Liver (tissue), 9 donors: ENCODE results near the gene PARD3B. TPM values are rescaled to one million over a fixed set of nuclear protein-coding genes. Genes with fewer than 3 reads are reported as not detected.

Source experiments
- DNase-seq: peaks from one replicate; pipeline ENCODE4 v3.0.0-alpha.2; 2017; ENCODE audit warnings: low spot score
- H3K27ac ChIP-seq, 2 donors: one replicate each; pipeline ENCODE4 v1.7.0; 2013; ENCODE audit warnings: inconsistent platforms in 2 of 2, low read length in 2 of 2, control low read depth in 1 of 2, low read depth in 1 of 2, mild to moderate bottlenecking in 1 of 2
- H3K27me3 ChIP-seq, 4 donors: one replicate each; pipeline versions ENCODE4 v1.6.1 to v1.7.0; 2013; ENCODE audit warnings: low read length in 3 of 4, inconsistent platforms in 1 of 4, mild to moderate bottlenecking in 1 of 4, moderate library complexity in 1 of 4; ENCODE audit not compliant: control insufficient read depth in 4 of 4, insufficient read depth in 4 of 4
- H3K36me3 ChIP-seq, 4 donors: one replicate each; pipeline versions ENCODE4 v1.6.1 to v1.7.0; 2013; ENCODE audit warnings: low read length in 3 of 4, mild to moderate bottlenecking in 3 of 4, low read depth in 1 of 4, moderate library complexity in 1 of 4; ENCODE audit not compliant: control insufficient read depth in 4 of 4, insufficient read depth in 3 of 4
- H3K4me1 ChIP-seq, 4 donors: one replicate each; pipeline versions ENCODE4 v1.6.1 to v1.7.0; 2013; ENCODE audit warnings: low read length in 3 of 4, mild to moderate bottlenecking in 3 of 4, moderate library complexity in 1 of 4; ENCODE audit not compliant: control insufficient read depth in 4 of 4, insufficient read depth in 4 of 4
- H3K4me3 ChIP-seq, 3 donors: one replicate each; pipeline versions ENCODE4 v1.6.1 to v1.7.0; 2013; ENCODE audit warnings: low read length in 3 of 3, control low read depth in 1 of 3, low read depth in 1 of 3, mild to moderate bottlenecking in 1 of 3
- H3K9ac ChIP-seq, 2 donors: one replicate each; pipeline ENCODE4 v1.7.0; 2013; ENCODE audit warnings: low read length in 2 of 2, mild to moderate bottlenecking in 2 of 2, moderate library complexity in 2 of 2, control low read depth in 1 of 2, low read depth in 1 of 2
- H3K9me3 ChIP-seq, 4 donors: one replicate each; pipeline versions ENCODE4 v1.6.1 to v1.7.0; 2013; ENCODE audit warnings: low read length in 3 of 4; ENCODE audit not compliant: control insufficient read depth in 4 of 4
- EGR1 ChIP-seq, 2 donors: IDR thresholded peaks; 2 replicates each; pipeline ENCODE4 v1.6.1; 2016 to 2018; ENCODE audit warnings: antibody characterized with exemption in 2 of 2, low read depth in 2 of 2
- FOXA1 ChIP-seq: IDR thresholded peaks from 2 replicates; pipeline ENCODE4 v1.6.1; 2016; ENCODE audit warnings: antibody characterized with exemption
- FOXA2 ChIP-seq: IDR thresholded peaks from 2 replicates; pipeline ENCODE4 v1.6.1; 2016; ENCODE audit warnings: antibody characterized with exemption
- GABPA ChIP-seq, 2 donors: IDR thresholded peaks in 1 of 2; conservative IDR thresholded peaks in 1 of 2; 2 replicates each; pipeline ENCODE4 v1.6.1; 2016; ENCODE audit warnings: antibody characterized with exemption in 2 of 2, mild to moderate bottlenecking in 1 of 2, moderate library complexity in 1 of 2
- HNF4A ChIP-seq, 2 donors: conservative IDR thresholded peaks; 2 replicates each; pipeline ENCODE4 v1.6.1; 2016; ENCODE audit warnings: antibody characterized with exemption in 2 of 2, mild to moderate bottlenecking in 2 of 2
- HNF4G ChIP-seq: IDR thresholded peaks from 2 replicates; pipeline ENCODE4 v1.6.1; 2016; ENCODE audit warnings: antibody characterized with exemption
- JUND ChIP-seq, 2 donors: IDR thresholded peaks; 2 replicates each; pipeline ENCODE4 v1.6.1; 2016; ENCODE audit warnings: antibody characterized with exemption in 2 of 2
- NR2F2 ChIP-seq: IDR thresholded peaks from 2 replicates; pipeline ENCODE4 v1.6.1; 2016; ENCODE audit warnings: antibody characterized with exemption
- RAD21 ChIP-seq, 2 donors: IDR thresholded peaks; 2 replicates each; pipeline ENCODE4 v1.6.1; 2016; ENCODE audit warnings: antibody characterized with exemption in 2 of 2, mild to moderate bottlenecking in 2 of 2
- RXRA ChIP-seq, 2 donors: IDR thresholded peaks; 2 replicates each; pipeline ENCODE4 v1.6.1; 2017 to 2018; ENCODE audit warnings: antibody characterized with exemption in 2 of 2, mild to moderate bottlenecking in 1 of 2
- SP1 ChIP-seq: IDR thresholded peaks from 2 replicates; pipeline ENCODE4 v1.6.1; 2018; ENCODE audit warnings: antibody characterized with exemption, mild to moderate bottlenecking
- TAF1 ChIP-seq: conservative IDR thresholded peaks from 2 replicates; pipeline ENCODE4 v1.6.1; 2016; ENCODE audit warnings: antibody characterized with exemption, mild to moderate bottlenecking
- YY1 ChIP-seq: IDR thresholded peaks from 2 replicates; pipeline ENCODE4 v1.6.1; 2016; ENCODE audit warnings: antibody characterized with exemption, mild to moderate bottlenecking
- WGBS: extraction: QIAGEN DNeasy Blood & Tissue Kit; methylation state at CpG from one replicate; pipeline ENCODE4 v1.1.7; 2013; 5-methylcytosine and 5-hydroxymethylcytosine counted together
- polyA plus RNA-seq, 2 donors: library from polyadenylated mRNA; stranded (reverse) in 1 of 2; unstranded in 1 of 2; fragments of 200-250 nt in 1 of 2; fragments of >200 nt in 1 of 2; fragmentation: Nextera tagmentation in 1 of 2; extraction: Ambion mirVana in 1 of 2; gene quantifications; one replicate each; pipeline versions ENCODE4 v1.2.1 to v1.2.3, GENCODE V29; 2013 to 2015
- total RNA-seq, 2 donors: library from RNA; depleted of rRNA; stranded (reverse); fragments of >200 nt; gene quantifications; one replicate each; pipeline ENCODE4 v1.2.3, GENCODE V29; 2014
- TF ChIP-seq, protein P1 (sequence below): IDR thresholded peaks from 2 replicates; pipeline ENCODE4 v1.6.1; 2016; ENCODE audit warnings: antibody characterized with exemption
- TF ChIP-seq, protein P2 (sequence below): IDR thresholded peaks from 2 replicates; pipeline ENCODE4 v1.6.1; 2016; ENCODE audit warnings: antibody characterized with exemption
- TF ChIP-seq, protein P3 (sequence below): fragments of 150-350 bp; IDR thresholded peaks from 2 replicates; pipeline ENCODE4 v1.5.1; 2017; ENCODE audit warnings: improper control_type of control experiment, low read depth, low read length; ENCODE audit not compliant: missing input control
- TF ChIP-seq, protein P4 (sequence below): IDR thresholded peaks from 2 replicates; pipeline ENCODE4 v1.6.1; 2016; ENCODE audit warnings: antibody characterized with exemption
- TF ChIP-seq, protein P5 (sequence below): IDR thresholded peaks from 2 replicates; pipeline ENCODE4 v1.6.1; 2016; ENCODE audit warnings: antibody characterized with exemption, mild to moderate bottlenecking
- donor health status: healthy.
- donor health status: healthy.
- donor health status: healthy.
- donor health status: healthy.
- donor health status: healthy.

Gene PARD3B
- total and polyA plus RNA-seq, 4 donors, result 1.1 to 10.3 (median 3.7) TPM

DNA sequence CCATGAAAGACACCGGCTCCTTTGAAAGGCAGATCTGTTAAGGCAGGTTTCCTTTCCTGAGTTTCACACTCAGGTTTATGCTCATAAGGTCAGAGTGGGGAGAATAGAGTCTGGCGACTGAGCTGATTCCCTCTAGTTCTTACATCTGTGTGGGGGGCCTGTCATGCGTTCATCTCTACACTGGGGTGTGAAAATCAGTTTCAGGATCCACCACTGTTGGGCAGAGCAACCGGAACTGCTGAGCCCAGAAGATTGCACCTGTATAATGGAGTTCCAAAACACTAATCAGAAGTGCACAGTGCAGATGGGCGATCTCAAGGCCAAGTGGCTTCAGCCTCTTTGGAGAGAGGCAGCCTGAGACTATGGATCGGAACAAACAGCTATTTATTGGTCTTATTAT is 955.7 kb downstream of the PARD3B start:
- Histone ChIP-seq H3K27ac (no peak overlapping the region), H3K4me3 (no peak overlapping the region), H3K36me3 (no peaks in the 10 kb centered on the region), H3K27me3 (no peaks in the 10 kb centered on the region), H3K4me1 (no peaks in the 10 kb centered on the region), H3K9ac (no peak overlapping the region), H3K9me3 (no peaks in the 10 kb centered on the region)
- no peak for DNase-seq
- 96% methylated on average over 6 of the region's 6 CpGs for WGBS
- TF ChIP-seq GABPA (IDR thresholded peaks at IDR 0.05 in 1 of 2, conservative IDR thresholded peaks at IDR 0.05 in 1 of 2) (no peak), SP1 (no peak), RXRA (IDR thresholded peaks at IDR 0.05) (no peak), RAD21 (IDR thresholded peaks at IDR 0.05) (no peak), HNF4A (conservative IDR thresholded peaks at IDR 0.05) (no peak), JUND (IDR thresholded peaks at IDR 0.05) (no peak), NR2F2 (no peak), FOXA2 (no peak), HNF4G (no peak), TAF1 (no peak), YY1 (no peak), FOXA1 (no peak), EGR1 (IDR thresholded peaks at IDR 0.05; ENCODE audit: low read depth in 2 of 2) (no peak)
- TF ChIP-seq, protein P1, sequence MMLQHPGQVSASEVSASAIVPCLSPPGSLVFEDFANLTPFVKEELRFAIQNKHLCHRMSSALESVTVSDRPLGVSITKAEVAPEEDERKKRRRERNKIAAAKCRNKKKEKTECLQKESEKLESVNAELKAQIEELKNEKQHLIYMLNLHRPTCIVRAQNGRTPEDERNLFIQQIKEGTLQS, result no peak
- TF ChIP-seq, protein P2, sequence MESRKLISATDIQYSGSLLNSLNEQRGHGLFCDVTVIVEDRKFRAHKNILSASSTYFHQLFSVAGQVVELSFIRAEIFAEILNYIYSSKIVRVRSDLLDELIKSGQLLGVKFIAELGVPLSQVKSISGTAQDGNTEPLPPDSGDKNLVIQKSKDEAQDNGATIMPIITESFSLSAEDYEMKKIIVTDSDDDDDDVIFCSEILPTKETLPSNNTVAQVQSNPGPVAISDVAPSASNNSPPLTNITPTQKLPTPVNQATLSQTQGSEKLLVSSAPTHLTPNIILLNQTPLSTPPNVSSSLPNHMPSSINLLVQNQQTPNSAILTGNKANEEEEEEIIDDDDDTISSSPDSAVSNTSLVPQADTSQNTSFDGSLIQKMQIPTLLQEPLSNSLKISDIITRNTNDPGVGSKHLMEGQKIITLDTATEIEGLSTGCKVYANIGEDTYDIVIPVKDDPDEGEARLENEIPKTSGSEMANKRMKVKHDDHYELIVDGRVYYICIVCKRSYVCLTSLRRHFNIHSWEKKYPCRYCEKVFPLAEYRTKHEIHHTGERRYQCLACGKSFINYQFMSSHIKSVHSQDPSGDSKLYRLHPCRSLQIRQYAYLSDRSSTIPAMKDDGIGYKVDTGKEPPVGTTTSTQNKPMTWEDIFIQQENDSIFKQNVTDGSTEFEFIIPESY, result no peak
- TF ChIP-seq, protein P3, sequence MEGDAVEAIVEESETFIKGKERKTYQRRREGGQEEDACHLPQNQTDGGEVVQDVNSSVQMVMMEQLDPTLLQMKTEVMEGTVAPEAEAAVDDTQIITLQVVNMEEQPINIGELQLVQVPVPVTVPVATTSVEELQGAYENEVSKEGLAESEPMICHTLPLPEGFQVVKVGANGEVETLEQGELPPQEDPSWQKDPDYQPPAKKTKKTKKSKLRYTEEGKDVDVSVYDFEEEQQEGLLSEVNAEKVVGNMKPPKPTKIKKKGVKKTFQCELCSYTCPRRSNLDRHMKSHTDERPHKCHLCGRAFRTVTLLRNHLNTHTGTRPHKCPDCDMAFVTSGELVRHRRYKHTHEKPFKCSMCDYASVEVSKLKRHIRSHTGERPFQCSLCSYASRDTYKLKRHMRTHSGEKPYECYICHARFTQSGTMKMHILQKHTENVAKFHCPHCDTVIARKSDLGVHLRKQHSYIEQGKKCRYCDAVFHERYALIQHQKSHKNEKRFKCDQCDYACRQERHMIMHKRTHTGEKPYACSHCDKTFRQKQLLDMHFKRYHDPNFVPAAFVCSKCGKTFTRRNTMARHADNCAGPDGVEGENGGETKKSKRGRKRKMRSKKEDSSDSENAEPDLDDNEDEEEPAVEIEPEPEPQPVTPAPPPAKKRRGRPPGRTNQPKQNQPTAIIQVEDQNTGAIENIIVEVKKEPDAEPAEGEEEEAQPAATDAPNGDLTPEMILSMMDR, result no peak
- TF ChIP-seq, protein P4, sequence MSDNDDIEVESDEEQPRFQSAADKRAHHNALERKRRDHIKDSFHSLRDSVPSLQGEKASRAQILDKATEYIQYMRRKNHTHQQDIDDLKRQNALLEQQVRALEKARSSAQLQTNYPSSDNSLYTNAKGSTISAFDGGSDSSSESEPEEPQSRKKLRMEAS, result no peak
- TF ChIP-seq, protein P5, sequence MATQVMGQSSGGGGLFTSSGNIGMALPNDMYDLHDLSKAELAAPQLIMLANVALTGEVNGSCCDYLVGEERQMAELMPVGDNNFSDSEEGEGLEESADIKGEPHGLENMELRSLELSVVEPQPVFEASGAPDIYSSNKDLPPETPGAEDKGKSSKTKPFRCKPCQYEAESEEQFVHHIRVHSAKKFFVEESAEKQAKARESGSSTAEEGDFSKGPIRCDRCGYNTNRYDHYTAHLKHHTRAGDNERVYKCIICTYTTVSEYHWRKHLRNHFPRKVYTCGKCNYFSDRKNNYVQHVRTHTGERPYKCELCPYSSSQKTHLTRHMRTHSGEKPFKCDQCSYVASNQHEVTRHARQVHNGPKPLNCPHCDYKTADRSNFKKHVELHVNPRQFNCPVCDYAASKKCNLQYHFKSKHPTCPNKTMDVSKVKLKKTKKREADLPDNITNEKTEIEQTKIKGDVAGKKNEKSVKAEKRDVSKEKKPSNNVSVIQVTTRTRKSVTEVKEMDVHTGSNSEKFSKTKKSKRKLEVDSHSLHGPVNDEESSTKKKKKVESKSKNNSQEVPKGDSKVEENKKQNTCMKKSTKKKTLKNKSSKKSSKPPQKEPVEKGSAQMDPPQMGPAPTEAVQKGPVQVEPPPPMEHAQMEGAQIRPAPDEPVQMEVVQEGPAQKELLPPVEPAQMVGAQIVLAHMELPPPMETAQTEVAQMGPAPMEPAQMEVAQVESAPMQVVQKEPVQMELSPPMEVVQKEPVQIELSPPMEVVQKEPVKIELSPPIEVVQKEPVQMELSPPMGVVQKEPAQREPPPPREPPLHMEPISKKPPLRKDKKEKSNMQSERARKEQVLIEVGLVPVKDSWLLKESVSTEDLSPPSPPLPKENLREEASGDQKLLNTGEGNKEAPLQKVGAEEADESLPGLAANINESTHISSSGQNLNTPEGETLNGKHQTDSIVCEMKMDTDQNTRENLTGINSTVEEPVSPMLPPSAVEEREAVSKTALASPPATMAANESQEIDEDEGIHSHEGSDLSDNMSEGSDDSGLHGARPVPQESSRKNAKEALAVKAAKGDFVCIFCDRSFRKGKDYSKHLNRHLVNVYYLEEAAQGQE, result no peak
